CD4-positive, alpha-beta T cell (primary cell): Measurements from ENCODE around the gene FAAP20. TPM values are rescaled to one million over a fixed set of nuclear protein-coding genes. Genes with fewer than 3 reads are reported as not detected.
"Not testable (repeated sequence)": the region's sequence is repeated elsewhere in the genome, so short reads cannot be mapped to it uniquely, and the experiment has no call there.

Experiments used
- ATAC-seq: fragments of 200-7000 bp; cut with Tn5 transposase; one replicate; pipeline ENCODE4 v1.10.0; 2022; ENCODE audit warnings: mild to moderate bottlenecking; ENCODE audit not compliant: poor library complexity
- CTCF ChIA-PET: fragments of 350-600 bp; sonication (Branson Sonifier 250); formaldehyde crosslinking; loops from one replicate; lab custom pipeline; 2021; ENCODE audit warnings: antibody characterized with exemption, inconsistent platforms; lab: Charles Lee
- POLR2A ChIA-PET: fragments of 350-600 bp; sonication (Branson Sonifier 250); formaldehyde crosslinking; loops from one replicate; lab custom pipeline; 2021; ENCODE audit warnings: antibody characterized with exemption, inconsistent platforms; lab: Charles Lee
- DNase-seq, 14 experiments: peaks; one replicate each; pipeline ENCODE4 v3.0.0-alpha.2; 2013 to 2020; ENCODE audit warnings: mixed read lengths in 2 of 14
- H3K27ac ChIP-seq, 2 donors: one replicate each; pipeline versions ENCODE4 v1.5.1 to v1.7.0; 2013; ENCODE audit warnings: low read length in 2 of 2, low read depth in 1 of 2, mild to moderate bottlenecking in 1 of 2
- H3K27me3 ChIP-seq, 2 experiments: 1 replicate in 1 of 2; 2 replicates in 1 of 2; pipeline versions ENCODE4 v1.6.1 to v1.7.0; 2013; ENCODE audit warnings: low read length in 2 of 2, control low read depth in 1 of 2, mild to moderate bottlenecking in 1 of 2, moderate library complexity in 1 of 2; ENCODE audit not compliant: insufficient read depth in 2 of 2, control insufficient read depth in 1 of 2
- H3K36me3 ChIP-seq: one replicate; pipeline ENCODE4 v1.6.1; 2013; ENCODE audit warnings: low read length, control low read depth; ENCODE audit not compliant: insufficient read depth
- H3K4me1 ChIP-seq: one replicate; pipeline ENCODE4 v1.6.1; 2013; ENCODE audit warnings: low read length, control low read depth; ENCODE audit not compliant: insufficient read depth
- H3K4me3 ChIP-seq: one replicate; pipeline ENCODE4 v1.5.1; 2013; ENCODE audit warnings: mild to moderate bottlenecking, low read length, moderate library complexity
- H3K9me3 ChIP-seq, 2 experiments: 1 replicate in 1 of 2; 2 replicates in 1 of 2; pipeline versions ENCODE4 v1.6.1 to v1.7.0; 2013; ENCODE audit warnings: low read length in 2 of 2, mild to moderate bottlenecking in 2 of 2, control low read depth in 1 of 2, moderate library complexity in 1 of 2; ENCODE audit not compliant: control insufficient read depth in 1 of 2, insufficient read depth in 1 of 2
- H3K27ac Mint-ChIP-seq: one replicate; pipeline ENCODE4 v1.8.0; 2020; ENCODE audit warnings: mixed read lengths
- H3K27me3 Mint-ChIP-seq: one replicate; pipeline ENCODE4 v1.8.0; 2021; ENCODE audit warnings: mixed read lengths
- H3K36me3 Mint-ChIP-seq: one replicate; pipeline ENCODE4 v1.8.0; 2021; ENCODE audit warnings: low read depth, mixed read lengths
- H3K4me1 Mint-ChIP-seq: one replicate; pipeline ENCODE4 v1.8.0; 2021; ENCODE audit warnings: low read depth, mixed read lengths
- H3K4me3 Mint-ChIP-seq: one replicate; pipeline ENCODE4 v1.8.0; 2020; ENCODE audit warnings: mild to moderate bottlenecking, mixed read lengths
- H3K9me3 Mint-ChIP-seq: one replicate; pipeline ENCODE4 v1.8.0; 2020; ENCODE audit warnings: mixed read lengths
- intact Hi-C, 2 experiments: fragments of 100-400 bp; cut with DNase I in 1 of 2; cut with micrococcal nuclease in 1 of 2; formaldehyde crosslinking; loops; one replicate each; pipeline versions ENCODE4 v1.15.1 to v1.9.0; 2023 to 2025; cut with DNase I, micrococcal nuclease
- total RNA-seq, 174 experiments: library from RNA in 2 of 174; stranded (reverse) in 2 of 174; gene quantifications; one replicate each; pipeline ENCODE4 v1.2.3 and lab custom pipeline; 2021 to 2026
- TF ChIP-seq, protein P1 (sequence below): fragments of 200-600 bp; IDR thresholded peaks from one replicate; pipeline ENCODE4 v1.8.0; 2022; ENCODE audit warnings: antibody characterized with exemption, mild to moderate bottlenecking

FAAP20 gene
- total RNA-seq, 2 experiments from 2014 or later = 51.7 to 53.1 TPM

DNA sequence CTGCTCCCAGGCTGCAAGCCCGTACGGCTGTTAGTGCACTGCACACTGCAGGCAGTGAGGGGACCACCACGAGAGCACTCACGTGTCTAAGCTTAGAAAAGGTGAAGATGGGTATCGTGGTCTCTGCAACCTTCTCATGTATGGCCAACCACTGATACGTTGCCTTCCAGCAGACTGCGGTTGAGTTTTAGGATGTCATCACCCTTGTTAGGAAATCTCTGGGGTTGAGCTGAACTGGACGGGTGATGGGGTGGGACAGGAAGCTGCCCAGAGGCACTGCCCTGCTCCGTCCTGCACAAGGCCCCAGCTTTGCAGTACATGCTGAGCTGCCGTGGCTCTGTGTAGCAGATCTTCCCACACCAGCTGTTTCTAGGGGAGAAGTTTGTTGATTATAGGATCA lies 43.3 kb downstream of the FAAP20 start:
- ChIA-PET POLR2A (interaction anchor here (2.2 kb wide), 1 partner anchor 240 kb away, joined by 5 read pairs; the partner anchor contains the start of gene MORN1), CTCF (interaction anchor here (1.7 kb wide), 1 partner anchor 12 kb away, joined by 8 read pairs; no protein-coding TSS in a partner anchor)
- H3K4me3 ChIP-seq = no peak overlapping the region
- peaks cover 13% of the 10 kb centered on the region for H3K36me3 ChIP-seq
- intact Hi-C loops = no loop called here
- no peak for ATAC-seq
- Mint-ChIP-seq H3K4me3 (no peak overlapping the region), H3K27me3 (no peaks in the 10 kb centered on the region), H3K4me1 (peaks cover 21% of the 10 kb centered on the region), H3K36me3 (peaks cover 18% of the 10 kb centered on the region), H3K9me3 (no peaks in the 10 kb centered on the region), H3K27ac (peak overlapping the region; percentile 92)
- H3K27me3 ChIP-seq = no peaks in the 10 kb centered on the region
- H3K27ac ChIP-seq = no peak overlapping the region
- peak in 2 of 14 experiments; percentile 46 to 58 for DNase-seq
- peaks cover 51% of the 10 kb centered on the region for H3K4me1 ChIP-seq
- no peaks in the 10 kb centered on the region for H3K9me3 ChIP-seq
- TF ChIP-seq, protein P1, sequence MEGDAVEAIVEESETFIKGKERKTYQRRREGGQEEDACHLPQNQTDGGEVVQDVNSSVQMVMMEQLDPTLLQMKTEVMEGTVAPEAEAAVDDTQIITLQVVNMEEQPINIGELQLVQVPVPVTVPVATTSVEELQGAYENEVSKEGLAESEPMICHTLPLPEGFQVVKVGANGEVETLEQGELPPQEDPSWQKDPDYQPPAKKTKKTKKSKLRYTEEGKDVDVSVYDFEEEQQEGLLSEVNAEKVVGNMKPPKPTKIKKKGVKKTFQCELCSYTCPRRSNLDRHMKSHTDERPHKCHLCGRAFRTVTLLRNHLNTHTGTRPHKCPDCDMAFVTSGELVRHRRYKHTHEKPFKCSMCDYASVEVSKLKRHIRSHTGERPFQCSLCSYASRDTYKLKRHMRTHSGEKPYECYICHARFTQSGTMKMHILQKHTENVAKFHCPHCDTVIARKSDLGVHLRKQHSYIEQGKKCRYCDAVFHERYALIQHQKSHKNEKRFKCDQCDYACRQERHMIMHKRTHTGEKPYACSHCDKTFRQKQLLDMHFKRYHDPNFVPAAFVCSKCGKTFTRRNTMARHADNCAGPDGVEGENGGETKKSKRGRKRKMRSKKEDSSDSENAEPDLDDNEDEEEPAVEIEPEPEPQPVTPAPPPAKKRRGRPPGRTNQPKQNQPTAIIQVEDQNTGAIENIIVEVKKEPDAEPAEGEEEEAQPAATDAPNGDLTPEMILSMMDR = no peak

- intact Hi-C loops = no loop called here
- peaks cover 13% of the 10 kb centered on the region for H3K36me3 Mint-ChIP-seq
- POLR2A ChIA-PET = interaction anchor here (2.2 kb wide), 1 partner anchor 240 kb away, joined by 5 read pairs; the partner anchor contains the start of gene MORN1
- TF ChIP-seq, protein P1 = no peak
- no peak for DNase-seq
- H3K27ac Mint-ChIP-seq = peak overlapping the region; percentile 92
- Histone ChIP-seq H3K9me3 (no peaks in the 10 kb centered on the region), H3K4me1 (peaks cover 55% of the 10 kb centered on the region), H3K27ac (no peak overlapping the region), H3K27me3 (no peaks in the 10 kb centered on the region), H3K4me3 (no peak overlapping the region), H3K36me3 (peaks cover 10% of the 10 kb centered on the region)
- H3K4me3 Mint-ChIP-seq = no peak overlapping the region
- ATAC-seq = no peak
- H3K27me3 Mint-ChIP-seq = no peaks in the 10 kb centered on the region
- peaks cover 21% of the 10 kb centered on the region for H3K4me1 Mint-ChIP-seq
- H3K9me3 Mint-ChIP-seq = no peaks in the 10 kb centered on the region
- CTCF ChIA-PET = interaction anchor here (1.7 to 2.7 kb wide), 2 partner anchors 11 to 23 kb away, joined by 8 to 10 read pairs; no protein-coding TSS in a partner anchor
Observed at GRCh38 chr1:2150801-2151200, 43.8 kb downstream of the FAAP20 start.

DNA sequence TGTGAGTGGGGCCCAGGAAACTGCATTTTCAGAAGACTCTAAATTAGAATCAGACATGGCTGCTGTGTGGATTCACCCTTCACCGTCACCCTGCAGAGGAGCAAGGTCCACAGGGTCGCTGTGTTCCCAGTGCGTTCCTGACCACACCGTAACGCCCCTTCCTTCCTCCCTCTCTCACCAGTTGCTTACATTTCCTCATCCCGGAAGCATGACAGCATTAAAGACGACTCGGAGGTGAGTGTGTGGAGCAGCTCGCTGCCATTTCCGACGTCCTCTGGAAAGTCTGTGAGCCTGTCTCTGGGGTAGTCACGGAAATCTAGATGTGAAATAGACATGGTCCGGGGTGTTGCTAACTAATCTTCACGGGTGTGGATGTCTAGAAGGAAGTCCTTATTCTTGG lies 45.9 kb downstream of the FAAP20 start:
- peak; percentile 61 for ATAC-seq
- H3K27me3 ChIP-seq = no peaks in the 10 kb centered on the region
- peak overlapping the region; percentile 39 to 76 for H3K27ac ChIP-seq
- peak overlapping the region; percentile 39 for H3K4me3 ChIP-seq
- Mint-ChIP-seq H3K27me3 (no peaks in the 10 kb centered on the region), H3K36me3 (peaks cover 3% of the 10 kb centered on the region), H3K27ac (no peak overlapping the region), H3K4me1 (peaks cover 21% of the 10 kb centered on the region), H3K4me3 (no peak overlapping the region), H3K9me3 (no peaks in the 10 kb centered on the region)
- no peaks in the 10 kb centered on the region for H3K9me3 ChIP-seq
- TF ChIP-seq, protein P1 = no peak
- CTCF ChIA-PET = interaction anchor here (2.7 kb wide), 1 partner anchor 26 kb away, joined by 10 read pairs; no protein-coding TSS in a partner anchor
- intact Hi-C loops = loop anchor here in 1 of 2 experiments (1.0 kb wide), 1 partner anchor 16 kb away; no protein-coding TSS in a partner anchor
- peak in 13 of 14 experiments; percentile 37 to 92 (median 53) for DNase-seq
- H3K4me1 ChIP-seq = peaks cover 56% of the 10 kb centered on the region
- POLR2A ChIA-PET = interaction anchor here (0.9 to 2.1 kb wide), 5 partner anchors 8 to 243 kb away, joined by 3 to 12 read pairs (median 5); partner anchors contain the start of genes FAAP20, MORN1 and RER1
- H3K36me3 ChIP-seq = peaks cover 2% of the 10 kb centered on the region

- H3K4me3 Mint-ChIP-seq, H3K9me3 ChIP-seq, H3K27me3 ChIP-seq, H3K36me3 Mint-ChIP-seq, H3K36me3 ChIP-seq, H3K9me3 Mint-ChIP-seq, ATAC-seq, H3K27me3 Mint-ChIP-seq, DNase-seq, POLR2A ChIA-PET, H3K4me3 ChIP-seq, H3K27ac Mint-ChIP-seq: not testable (repeated sequence)
- H3K4me1 Mint-ChIP-seq = peaks cover 17% of the 10 kb centered on the region
- CTCF ChIA-PET = interaction anchor here (1.6 kb wide), 1 partner anchor 27 kb away, joined by 4 read pairs; no protein-coding TSS in a partner anchor
- H3K4me1 ChIP-seq = peaks cover 51% of the 10 kb centered on the region
- intact Hi-C loops = loop anchor here in 1 of 2 experiments (1.0 kb wide), 1 partner anchor 16 kb away; no protein-coding TSS in a partner anchor
- H3K27ac ChIP-seq = peak overlapping the region in 1 of 2 donors; percentile 76
Observed at GRCh38 chr1:2147869-2148268, 46.7 kb downstream of the FAAP20 start.
